Naive thymus-derived CD4-positive, alpha-beta T cell (primary cell): ENCODE results near the gene MPG. TPM values are rescaled to one million over a fixed set of nuclear protein-coding genes. Genes with fewer than 3 reads are reported as not detected.

ENCODE experiments used
- ATAC-seq: fragments of 150-1000 bp; cut with Tn5 transposase; 2 replicates; pipeline ENCODE4 v1.10.0; 2021; ENCODE audit warnings: mild to moderate bottlenecking, moderate library complexity
- CTCF ChIA-PET: fragments of 350-600 bp; sonication (Branson Sonifier 250); formaldehyde crosslinking; loops from one replicate; lab custom pipeline; 2021; ENCODE audit warnings: antibody characterized with exemption; lab: Charles Lee
- POLR2A ChIA-PET: fragments of 350-600 bp; sonication (Branson Sonifier 250); formaldehyde crosslinking; loops from one replicate; lab custom pipeline; 2021; ENCODE audit warnings: antibody characterized with exemption, inconsistent platforms; lab: Charles Lee
- DNase-seq, 9 donors: peaks; one replicate each; pipeline versions ENCODE4 v3.0.0 to v3.0.0-alpha.2; 2020 to 2022; ENCODE audit warnings: mixed read lengths in 1 of 9
- H3K27ac ChIP-seq: one replicate; pipeline ENCODE4 v1.7.0; 2013; ENCODE audit warnings: mild to moderate bottlenecking, low read depth, low read length, moderate library complexity
- H3K27me3 ChIP-seq, 2 donors: one replicate each; pipeline ENCODE4 v1.7.0; 2013; ENCODE audit warnings: low read length in 2 of 2, mild to moderate bottlenecking in 2 of 2, moderate library complexity in 2 of 2; ENCODE audit not compliant: control insufficient read depth in 2 of 2, insufficient read depth in 2 of 2
- H3K36me3 ChIP-seq, 3 experiments: 1 replicate in 2 of 3; 2 replicates in 1 of 3; pipeline ENCODE4 v1.7.0; 2013; ENCODE audit warnings: low read length in 3 of 3, mild to moderate bottlenecking in 3 of 3, moderate library complexity in 1 of 3; ENCODE audit not compliant: insufficient read depth in 3 of 3, control insufficient read depth in 2 of 3
- H3K4me1 ChIP-seq, 2 donors: one replicate each; pipeline ENCODE4 v1.7.0; 2013; ENCODE audit warnings: low read length in 2 of 2, mild to moderate bottlenecking in 2 of 2, moderate library complexity in 1 of 2; ENCODE audit not compliant: control insufficient read depth in 2 of 2, insufficient read depth in 2 of 2
- H3K4me3 ChIP-seq: 2 replicates; pipeline ENCODE4 v1.7.0; 2013; ENCODE audit warnings: mild to moderate bottlenecking, low read length
- H3K9me3 ChIP-seq, 3 experiments: 1 replicate in 2 of 3; 2 replicates in 1 of 3; pipeline ENCODE4 v1.7.0; 2013; ENCODE audit warnings: low read length in 3 of 3; ENCODE audit not compliant: control insufficient read depth in 2 of 3
- H3K27ac Mint-ChIP-seq, 9 donors: one replicate each; pipeline ENCODE4 v1.8.0; 2020 to 2022; ENCODE audit warnings: mixed read lengths in 9 of 9, mild to moderate bottlenecking in 8 of 9, moderate library complexity in 5 of 9, inconsistent platforms in 2 of 9
- H3K27me3 Mint-ChIP-seq, 5 donors: one replicate each; pipeline ENCODE4 v1.8.0; 2021 to 2022; ENCODE audit warnings: mixed read lengths in 5 of 5, mild to moderate bottlenecking in 1 of 5
- H3K36me3 Mint-ChIP-seq, 5 donors: one replicate each; pipeline ENCODE4 v1.8.0; 2020 to 2022; ENCODE audit warnings: mixed read lengths in 5 of 5, mild to moderate bottlenecking in 3 of 5, inconsistent platforms in 1 of 5
- H3K4me1 Mint-ChIP-seq, 7 donors: one replicate each; pipeline ENCODE4 v1.8.0; 2020 to 2022; ENCODE audit warnings: mixed read lengths in 7 of 7, mild to moderate bottlenecking in 3 of 7, inconsistent platforms in 1 of 7
- H3K4me3 Mint-ChIP-seq, 10 donors: one replicate each; pipeline ENCODE4 v1.8.0; 2020 to 2022; ENCODE audit warnings: mild to moderate bottlenecking in 10 of 10, mixed read lengths in 10 of 10, moderate library complexity in 6 of 10, inconsistent platforms in 2 of 10
- H3K9me3 Mint-ChIP-seq, 11 donors: one replicate each; pipeline ENCODE4 v1.8.0; 2020 to 2022; ENCODE audit warnings: mixed read lengths in 11 of 11, mild to moderate bottlenecking in 4 of 11, inconsistent platforms in 1 of 11, moderate library complexity in 1 of 11
- intact Hi-C, 2 donors: fragments of 100-400 bp; cut with micrococcal nuclease; formaldehyde crosslinking; loops; one replicate each; pipeline ENCODE4 v1.15.1; 2023
- polyA plus RNA-seq, 2 donors: library from polyadenylated mRNA; unstranded; fragments of 300-500 nt; fragmentation: Illumina TruSeq; gene quantifications; one replicate each; pipeline ENCODE4 v1.2.3, GENCODE V29; 2021
- total RNA-seq, 6 experiments: library from RNA in 5 of 6; stranded (reverse) in 5 of 6; gene quantifications; 1 replicate in 5 of 6; 2 replicates in 1 of 6; pipeline ENCODE4 v1.2.3 and lab custom pipeline; 2021 to 2026

Gene MPG
- total and polyA plus RNA-seq, 7 experiments from 2014 or later: 17.5 to 59.5 (median 25.7) TPM

GRCh38 chr16:88613-89012 lies 10.6 kb downstream of the MPG start:
- peaks cover 10 to 11% of the 10 kb centered on the region in 2 donors for H3K4me1 ChIP-seq
- ChIA-PET POLR2A (no interaction called here), CTCF (no interaction called here)
- ATAC-seq (no peak), DNase-seq (no peak)
- Mint-ChIP-seq H3K4me1 (peaks cover 12 to 19% (median 15%) of the 10 kb centered on the region in 7 donors), H3K27ac (no peak overlapping the region), H3K9me3 (no peaks in the 10 kb centered on the region), H3K27me3 (no peaks in the 10 kb centered on the region), H3K4me3 (no peak overlapping the region), H3K36me3 (peaks cover 0 to 10% (median 3%) of the 10 kb centered on the region in 5 donors)
- intact Hi-C loops: no loop called here
- no peaks in the 10 kb centered on the region for H3K9me3 ChIP-seq
- H3K27me3 ChIP-seq: no peaks in the 10 kb centered on the region
- no peak overlapping the region for H3K27ac ChIP-seq
- no peak overlapping the region for H3K4me3 ChIP-seq
- H3K36me3 ChIP-seq: peaks cover 0 to 84% (median 0%) of the 10 kb centered on the region in 3 experiments

GRCh38 chr16:89391-90302 lies 11.6 kb downstream of the MPG start:
- H3K4me3 Mint-ChIP-seq: no peak overlapping the region
- no peak overlapping the region for H3K27ac Mint-ChIP-seq
- no peaks in the 10 kb centered on the region for H3K9me3 Mint-ChIP-seq
- no peak for DNase-seq
- ChIA-PET POLR2A (interaction anchor here (0.5 kb wide), 1 partner anchor 8 kb away, joined by 3 read pairs; no protein-coding TSS in a partner anchor), CTCF (interaction anchor here (0.7 kb wide), 1 partner anchor 17 kb away, joined by 3 read pairs; no protein-coding TSS in a partner anchor)
- intact Hi-C loops: no loop called here
- Histone ChIP-seq H3K36me3 (peaks cover 0 to 76% (median 0%) of the 10 kb centered on the region in 3 experiments), H3K27me3 (no peaks in the 10 kb centered on the region), H3K27ac (no peak overlapping the region), H3K4me3 (no peak overlapping the region), H3K9me3 (no peaks in the 10 kb centered on the region), H3K4me1 (peaks cover 2 to 6% of the 10 kb centered on the region in 2 donors)
- no peak for ATAC-seq
- H3K27me3 Mint-ChIP-seq: no peaks in the 10 kb centered on the region
- H3K4me1 Mint-ChIP-seq: peaks cover 4 to 10% (median 5%) of the 10 kb centered on the region in 7 donors
- peaks cover 0 to 10% (median 0%) of the 10 kb centered on the region in 5 donors for H3K36me3 Mint-ChIP-seq

- ChIA-PET CTCF (interaction anchor here (0.5 to 0.8 kb wide), 5 partner anchors 16 to 410 kb away, joined by 3 read pairs; no protein-coding TSS in a partner anchor), POLR2A (no interaction called here)
- Histone ChIP-seq H3K4me1 (no peaks in the 10 kb centered on the region), H3K4me3 (no peak overlapping the region), H3K27me3 (no peaks in the 10 kb centered on the region), H3K36me3 (peaks cover 0 to 63% (median 0%) of the 10 kb centered on the region in 3 experiments), H3K27ac (no peak overlapping the region), H3K9me3 (no peaks in the 10 kb centered on the region)
- DNase-seq (no peak), ATAC-seq (no peak)
- Mint-ChIP-seq H3K9me3 (no peaks in the 10 kb centered on the region), H3K4me1 (no peaks in the 10 kb centered on the region), H3K4me3 (no peak overlapping the region), H3K27me3 (no peaks in the 10 kb centered on the region), H3K27ac (peak overlapping the region in 2 of 9 donors; percentile 46), H3K36me3 (peaks cover 0 to 4% (median 0%) of the 10 kb centered on the region in 5 donors)
- intact Hi-C loops: no loop called here
These were observed 13.5 kb downstream of the MPG start for GRCh38 chr16:91484-91883.

- Mint-ChIP-seq H3K9me3 (no peaks in the 10 kb centered on the region), H3K4me1 (peaks cover 0 to 7% (median 4%) of the 10 kb centered on the region in 7 donors), H3K36me3 (peaks cover 0 to 4% (median 0%) of the 10 kb centered on the region in 5 donors), H3K27me3 (no peaks in the 10 kb centered on the region), H3K27ac (no peak overlapping the region), H3K4me3 (no peak overlapping the region)
- Histone ChIP-seq H3K9me3 (no peaks in the 10 kb centered on the region), H3K27ac (no peak overlapping the region), H3K36me3 (peaks cover 0 to 54% (median 0%) of the 10 kb centered on the region in 3 experiments), H3K27me3 (no peaks in the 10 kb centered on the region), H3K4me3 (no peak overlapping the region), H3K4me1 (no peaks in the 10 kb centered on the region)
- DNase-seq (no peak), ATAC-seq (no peak)
- CTCF ChIA-PET: interaction anchor here (5.8 kb wide), 1 partner anchor 28 kb away, joined by 96 read pairs; no protein-coding TSS in a partner anchor
- intact Hi-C loops: no loop called here
- POLR2A ChIA-PET: no interaction called here
These were observed 14.7 kb downstream of the MPG start for GRCh38 chr16:92431-93339.

- intact Hi-C loops: no loop called here
- Mint-ChIP-seq H3K36me3 (peaks cover 0 to 7% (median 0%) of the 10 kb centered on the region in 5 donors), H3K27me3 (no peaks in the 10 kb centered on the region), H3K27ac (peak overlapping the region in 1 of 9 donors; percentile 53), H3K4me1 (peaks cover 0 to 10% (median 4%) of the 10 kb centered on the region in 7 donors), H3K9me3 (no peaks in the 10 kb centered on the region), H3K4me3 (no peak overlapping the region)
- POLR2A ChIA-PET: interaction anchor here (0.9 to 1.5 kb wide), 3 partner anchors 9 to 30 kb away, joined by 3 to 4 read pairs (median 3); no protein-coding TSS in a partner anchor
- no peaks in the 10 kb centered on the region for H3K27me3 ChIP-seq
- H3K36me3 ChIP-seq: peaks cover 0 to 42% (median 5%) of the 10 kb centered on the region in 3 experiments
- DNase-seq (no peak), ATAC-seq (no peak)
- no peak overlapping the region for H3K27ac ChIP-seq
- H3K4me1 ChIP-seq: no peaks in the 10 kb centered on the region
- CTCF ChIA-PET: interaction anchor here (0.6 to 5.8 kb wide), 5 partner anchors 10 to 1228 kb away, joined by 3 to 96 read pairs (median 4); no protein-coding TSS in a partner anchor
- H3K9me3 ChIP-seq: no peaks in the 10 kb centered on the region
- no peak overlapping the region for H3K4me3 ChIP-seq
These were observed 16.9 kb downstream of the MPG start for GRCh38 chr16:94918-95265.

GRCh38 chr16:96935-97381 lies 18.9 kb downstream of the MPG start:
- peaks cover 0 to 8% (median 0%) of the 10 kb centered on the region in 5 donors for H3K36me3 Mint-ChIP-seq
- no peak overlapping the region for H3K4me3 ChIP-seq
- H3K4me1 Mint-ChIP-seq: peaks cover 0 to 10% (median 4%) of the 10 kb centered on the region in 7 donors
- ATAC-seq (peak; percentile 100), DNase-seq (peak; percentile 80 to 92 (median 89))
- peaks cover 0 to 28% (median 5%) of the 10 kb centered on the region in 3 experiments for H3K36me3 ChIP-seq
- H3K27me3 Mint-ChIP-seq: no peaks in the 10 kb centered on the region
- no peaks in the 10 kb centered on the region for H3K9me3 ChIP-seq
- intact Hi-C loops: loop anchor here (1.0 to 2.0 kb wide), 2 partner anchors 18 to 32 kb away; partner anchors contain the start of gene MPG (in 1 of the 2)
- no peaks in the 10 kb centered on the region for H3K27me3 ChIP-seq
- H3K27ac ChIP-seq: no peak overlapping the region
- ChIA-PET POLR2A (interaction anchor here (0.6 to 2.2 kb wide), 6 partner anchors 9 to 358 kb away, joined by 3 to 7 read pairs (median 4); partner anchors contain the start of genes POLR3K and SNRNP25), CTCF (interaction anchor here (0.6 to 5.8 kb wide), 11 partner anchors 10 to 274 kb away, joined by 3 to 96 read pairs (median 3); partner anchors contain the start of gene MRPL28)
- H3K9me3 Mint-ChIP-seq: no peaks in the 10 kb centered on the region
- no peak overlapping the region for H3K4me3 Mint-ChIP-seq
- H3K4me1 ChIP-seq: no peaks in the 10 kb centered on the region
- H3K27ac Mint-ChIP-seq: peak overlapping the region in 2 of 9 donors; percentile 38 to 53
